ENCODE results near the gene GGA3. TPM values are rescaled to one million over a fixed set of nuclear protein-coding genes. Genes with fewer than 3 reads are reported as not detected.

Gene GGA3
- total RNA-seq, 1 experiment from 2014 or later: 61.6 TPM

- Histone ChIP-seq H3K4me1 (ENCODE audit: control insufficient read depth, insufficient read depth, low read length) (peaks cover 5% of the 10 kb centered on the region), H3K4me3 (ENCODE audit: low read depth in 2 of 2, low read length in 2 of 2) (peak overlapping the region; percentile 77 to 93), H3K36me3 (ENCODE audit: control insufficient read depth, insufficient read depth, low read length) (peaks cover 2% of the 10 kb centered on the region; the same call in 1 of the 2 replicates), H3K9me3 (ENCODE audit: control insufficient read depth, insufficient read depth, low read depth, low read length) (no peaks in the 10 kb centered on the region), H3K27me3 (ENCODE audit: control insufficient read depth, insufficient read depth, low read length) (no peaks in the 10 kb centered on the region), H3K27ac (ENCODE audit: low read length) (peak overlapping the region; percentile 82)
- no TSS peak for BruUV-seq (replicated peaks)
- ATAC-seq: peak; percentile 49
- POLR2A ChIA-PET: interaction anchor here (0.5 to 1.7 kb wide), 4 partner anchors 11 to 92 kb away, joined by 3 to 9 read pairs (median 5); partner anchors contain the start of gene MIF4GD
- TF ChIP-seq SIN3A (IDR thresholded peaks at IDR 0.05; ENCODE audit: borderline replicate concordance, insufficient read depth, low read depth, low read length) (no peak), TCF7L2 (IDR thresholded peaks at IDR 0.05; ENCODE audit: low read depth, low read length) (no peak), REST (IDR thresholded peaks at IDR 0.05; ENCODE audit: insufficient read depth in 1 of 2, low read depth in 2 of 2, low read length in 1 of 2) (no peak), POLR2AphosphoS5 (IDR thresholded peaks at IDR 0.05; ENCODE audit: low read depth, low read length) (no peak)
- TF ChIP-seq, protein P1, sequence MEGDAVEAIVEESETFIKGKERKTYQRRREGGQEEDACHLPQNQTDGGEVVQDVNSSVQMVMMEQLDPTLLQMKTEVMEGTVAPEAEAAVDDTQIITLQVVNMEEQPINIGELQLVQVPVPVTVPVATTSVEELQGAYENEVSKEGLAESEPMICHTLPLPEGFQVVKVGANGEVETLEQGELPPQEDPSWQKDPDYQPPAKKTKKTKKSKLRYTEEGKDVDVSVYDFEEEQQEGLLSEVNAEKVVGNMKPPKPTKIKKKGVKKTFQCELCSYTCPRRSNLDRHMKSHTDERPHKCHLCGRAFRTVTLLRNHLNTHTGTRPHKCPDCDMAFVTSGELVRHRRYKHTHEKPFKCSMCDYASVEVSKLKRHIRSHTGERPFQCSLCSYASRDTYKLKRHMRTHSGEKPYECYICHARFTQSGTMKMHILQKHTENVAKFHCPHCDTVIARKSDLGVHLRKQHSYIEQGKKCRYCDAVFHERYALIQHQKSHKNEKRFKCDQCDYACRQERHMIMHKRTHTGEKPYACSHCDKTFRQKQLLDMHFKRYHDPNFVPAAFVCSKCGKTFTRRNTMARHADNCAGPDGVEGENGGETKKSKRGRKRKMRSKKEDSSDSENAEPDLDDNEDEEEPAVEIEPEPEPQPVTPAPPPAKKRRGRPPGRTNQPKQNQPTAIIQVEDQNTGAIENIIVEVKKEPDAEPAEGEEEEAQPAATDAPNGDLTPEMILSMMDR (IDR thresholded peaks at IDR 0.05): no peak
- CTCF ChIA-PET: interaction anchor here (2.4 kb wide), 1 partner anchor 18 kb away, joined by 11 read pairs; the partner anchor contains the start of gene MIF4GD
- intact Hi-C loops (cut with micrococcal nuclease; ENCODE audit: unreplicated experiment): no loop called here
- in situ Hi-C loops (cut with HindIII; ENCODE audit: low pct_unique_long_range_greater_than_20kb, low sequenced_read_pairs): no loop called here
- no peak for DNase-seq (ENCODE audit: low read depth, low spot score)
Observed at GRCh38 chr17:75288770-75289114, 27.3 kb upstream of the GGA3 start.

GRCh38 chr17:75288359-75288758 is 27.0 kb upstream of the GGA3 start:
- no peak for TF ChIP-seq SIN3A (IDR thresholded peaks at IDR 0.05; ENCODE audit: borderline replicate concordance, insufficient read depth, low read depth, low read length)
- no peak for TF ChIP-seq REST (IDR thresholded peaks at IDR 0.05; ENCODE audit: insufficient read depth in 1 of 2, low read depth in 2 of 2, low read length in 1 of 2)
- no peak for TF ChIP-seq TCF7L2 (IDR thresholded peaks at IDR 0.05; ENCODE audit: low read depth, low read length)
- TF ChIP-seq, protein P1 (IDR thresholded peaks at IDR 0.05): no peak
- no peak for TF ChIP-seq POLR2AphosphoS5 (IDR thresholded peaks at IDR 0.05; ENCODE audit: low read depth, low read length)
- in situ Hi-C loops (cut with HindIII; ENCODE audit: low pct_unique_long_range_greater_than_20kb, low sequenced_read_pairs): no loop called here
- DNase-seq (ENCODE audit: low read depth, low spot score): no peak

More at GRCh38 chr17:75288359-75288758, 27.0 kb upstream of the GGA3 start:
- peaks cover 5% of the 10 kb centered on the region for H3K4me1 ChIP-seq (ENCODE audit: control insufficient read depth, insufficient read depth, low read length)
- ATAC-seq: no peak
- intact Hi-C loops (cut with micrococcal nuclease; ENCODE audit: unreplicated experiment): no loop called here
- BruUV-seq (replicated peaks): no TSS peak
- H3K9me3 ChIP-seq (ENCODE audit: control insufficient read depth, insufficient read depth, low read depth, low read length): no peaks in the 10 kb centered on the region
- peak overlapping the region; percentile 77 to 93 for H3K4me3 ChIP-seq (ENCODE audit: low read depth in 2 of 2, low read length in 2 of 2)
- H3K27me3 ChIP-seq (ENCODE audit: control insufficient read depth, insufficient read depth, low read length): no peaks in the 10 kb centered on the region
- ChIA-PET CTCF (interaction anchor here (2.4 kb wide), 1 partner anchor 18 kb away, joined by 11 read pairs; the partner anchor contains the start of gene MIF4GD), POLR2A (interaction anchor here (0.5 to 1.7 kb wide), 2 partner anchors 11 to 18 kb away, joined by 3 to 9 read pairs; partner anchors contain the start of gene MIF4GD)
- peak overlapping the region; percentile 82 for H3K27ac ChIP-seq (ENCODE audit: low read length)
- peaks cover 2% of the 10 kb centered on the region; the same call in 1 of the 2 replicates for H3K36me3 ChIP-seq (ENCODE audit: control insufficient read depth, insufficient read depth, low read length)

Data from Panc1 (cell line).